Uterus (tissue), 4 donors: ENCODE data around the gene PRIM2. TPM values are rescaled to one million over a fixed set of nuclear protein-coding genes. Genes with fewer than 3 reads are reported as not detected.
"Not testable (repeated sequence)": the region's sequence is repeated elsewhere in the genome, so short reads cannot be mapped to it uniquely, and the experiment has no call there.

Experiments
- DNase-seq, 2 donors: peaks; one replicate each; pipeline ENCODE4 v3.0.0-alpha.2; 2019 to 2020
- H3K27ac ChIP-seq, 2 donors: fragments of 200-600 bp; sonication (generic); 1 replicate in 1 of 2; 2 replicates in 1 of 2; pipeline ENCODE4 v1.5.1; 2016 to 2018
- H3K27me3 ChIP-seq, 2 donors: fragments of 200-600 bp; sonication (generic); one replicate each; pipeline ENCODE4 v1.5.1; 2018 to 2019; ENCODE audit warnings: control low read depth in 1 of 2
- H3K36me3 ChIP-seq, 2 donors: fragments of 200-600 bp; sonication (generic); one replicate each; pipeline ENCODE4 v1.5.1; 2019; ENCODE audit warnings: control low read depth in 1 of 2
- H3K4me1 ChIP-seq, 2 donors: fragments of 200-600 bp; sonication (generic); one replicate each; pipeline ENCODE4 v1.5.1; 2018 to 2019; ENCODE audit warnings: control low read depth in 1 of 2
- H3K4me3 ChIP-seq, 2 donors: fragments of 200-600 bp; sonication (generic); 1 replicate in 1 of 2; 2 replicates in 1 of 2; pipeline ENCODE4 v1.5.1; 2018 to 2019; ENCODE audit warnings: mild to moderate bottlenecking in 1 of 2
- H3K9me3 ChIP-seq, 2 donors: fragments of 200-600 bp; sonication (generic); one replicate each; pipeline ENCODE4 v1.5.1; 2019; ENCODE audit warnings: control low read depth in 1 of 2
- CTCF ChIP-seq, 4 experiments: fragments of 200-600 bp in 2 of 4; fragments of 450-650 bp in 2 of 4; sonication (generic) in 2 of 4; IDR thresholded peaks; one replicate each; pipeline ENCODE4 v1.5.1; 2016 to 2019; ENCODE audit warnings: antibody characterized with exemption in 4 of 4, mild to moderate bottlenecking in 2 of 4, moderate library complexity in 1 of 4
- POLR2A ChIP-seq, 2 donors: fragments of 450-650 bp; IDR thresholded peaks; one replicate each; pipeline ENCODE4 v1.6.1; 2016; ENCODE audit warnings: antibody characterized with exemption in 2 of 2, mild to moderate bottlenecking in 1 of 2, moderate library complexity in 1 of 2
- intact Hi-C: fragments of 100-400 bp; cut with DNase I; formaldehyde crosslinking; loops from one replicate; pipeline ENCODE4 v1.15.1; 2023; ENCODE audit warnings: low total_unique reads
- total RNA-seq, 4 donors: library from RNA; depleted of rRNA in 3 of 4; stranded (reverse); fragments of >200 nt in 3 of 4; gene quantifications; one replicate each; pipeline versions ENCODE4 v1.1.0 to v1.2.4, GENCODE V29; 2014 to 2023
- donor health status: DM: yes; HTN: yes; CAD: no.

The PRIM2 gene
- total RNA-seq, 4 donors from 2014 or later = 2.4 to 46.9 (median 23.1) TPM

- no peak for DNase-seq
- TF ChIP-seq CTCF (IDR thresholded peaks at IDR 0.05) (no peak), POLR2A (IDR thresholded peaks at IDR 0.05) (no peak)
- Histone ChIP-seq H3K9me3 (no peaks in the 10 kb centered on the region), H3K4me3 (no peak overlapping the region), H3K27ac (peak overlapping the region in 1 of 2 donors; percentile 55), H3K27me3 (no peaks in the 10 kb centered on the region), H3K4me1 (no peaks in the 10 kb centered on the region), H3K36me3 (no peaks in the 10 kb centered on the region)
- intact Hi-C loops = no loop called here
Measured at GRCh38 chr6:57278570-57278969, 38.9 kb upstream of the PRIM2 start.

DNA sequence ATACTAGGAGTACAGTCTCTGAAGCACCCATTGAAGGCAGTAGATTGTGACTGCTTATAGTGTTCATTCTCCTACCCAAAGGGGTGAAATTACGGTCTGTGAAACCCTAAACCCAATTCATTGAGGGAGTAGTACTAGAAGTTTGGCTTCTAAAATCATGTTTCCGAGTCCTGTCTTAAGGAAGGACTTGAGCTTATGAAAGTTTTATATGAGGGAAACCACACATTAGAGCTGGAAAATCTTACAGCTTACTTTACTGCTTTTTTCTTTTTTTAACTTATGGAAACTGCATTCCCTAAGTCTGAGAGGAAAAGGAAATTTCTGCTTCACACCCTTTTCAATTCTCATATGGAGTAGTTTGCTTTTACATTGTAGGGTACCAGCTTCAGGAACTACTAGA is 38.4 kb upstream of the PRIM2 start:
- no peak for TF ChIP-seq CTCF (IDR thresholded peaks at IDR 0.05)
- TF ChIP-seq POLR2A (IDR thresholded peaks at IDR 0.05) = no peak

DNA sequence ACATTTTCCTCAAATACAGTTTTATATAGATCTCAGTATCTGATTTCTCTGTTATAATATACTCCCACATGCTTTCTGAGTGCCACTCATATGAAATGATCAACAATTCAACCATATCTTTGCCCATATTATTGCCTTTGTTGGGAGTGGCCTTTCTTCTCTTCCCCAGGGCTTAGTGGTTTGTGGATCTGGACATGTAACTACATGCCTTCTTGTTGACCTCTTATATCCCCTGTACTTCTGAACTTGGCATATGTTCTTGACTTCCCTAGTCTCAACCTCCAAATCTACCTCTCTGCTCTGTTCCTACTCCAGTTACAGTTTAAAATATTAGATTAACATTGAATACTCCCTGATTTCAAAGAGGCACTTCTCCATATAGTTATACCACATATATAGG is 34.3 kb upstream of the PRIM2 start:
- TF ChIP-seq CTCF (IDR thresholded peaks at IDR 0.05) = no peak
- no peak for TF ChIP-seq POLR2A (IDR thresholded peaks at IDR 0.05)
- Histone ChIP-seq H3K4me1 (no peaks in the 10 kb centered on the region), H3K27me3 (no peaks in the 10 kb centered on the region), H3K27ac (peak overlapping the region; percentile 66 to 82), H3K4me3 (no peak overlapping the region), H3K9me3 (no peaks in the 10 kb centered on the region), H3K36me3 (no peaks in the 10 kb centered on the region)
- no peak for DNase-seq
- intact Hi-C loops = no loop called here

More for the DNA sequence above, 38.4 kb upstream of the PRIM2 start:
- peak overlapping the region in 1 of 2 donors; percentile 55 for H3K27ac ChIP-seq
- no peaks in the 10 kb centered on the region for H3K27me3 ChIP-seq
- no peak for DNase-seq
- no peaks in the 10 kb centered on the region for H3K4me1 ChIP-seq
- H3K9me3 ChIP-seq = no peaks in the 10 kb centered on the region
- intact Hi-C loops = no loop called here
- no peaks in the 10 kb centered on the region for H3K36me3 ChIP-seq
- no peak overlapping the region for H3K4me3 ChIP-seq

- H3K4me1 ChIP-seq = no peaks in the 10 kb centered on the region
- H3K36me3 ChIP-seq = no peaks in the 10 kb centered on the region
- peak overlapping the region; percentile 66 to 82 for H3K27ac ChIP-seq
- no peaks in the 10 kb centered on the region for H3K9me3 ChIP-seq
- peak in 1 of 2 donors; percentile 41 for DNase-seq
- intact Hi-C loops = no loop called here
- no peak overlapping the region for H3K4me3 ChIP-seq
- no peaks in the 10 kb centered on the region for H3K27me3 ChIP-seq
- no peak for TF ChIP-seq POLR2A (IDR thresholded peaks at IDR 0.05)
- no peak for TF ChIP-seq CTCF (IDR thresholded peaks at IDR 0.05)
Measured at GRCh38 chr6:57283911-57284455, 33.4 kb upstream of the PRIM2 start.

DNA sequence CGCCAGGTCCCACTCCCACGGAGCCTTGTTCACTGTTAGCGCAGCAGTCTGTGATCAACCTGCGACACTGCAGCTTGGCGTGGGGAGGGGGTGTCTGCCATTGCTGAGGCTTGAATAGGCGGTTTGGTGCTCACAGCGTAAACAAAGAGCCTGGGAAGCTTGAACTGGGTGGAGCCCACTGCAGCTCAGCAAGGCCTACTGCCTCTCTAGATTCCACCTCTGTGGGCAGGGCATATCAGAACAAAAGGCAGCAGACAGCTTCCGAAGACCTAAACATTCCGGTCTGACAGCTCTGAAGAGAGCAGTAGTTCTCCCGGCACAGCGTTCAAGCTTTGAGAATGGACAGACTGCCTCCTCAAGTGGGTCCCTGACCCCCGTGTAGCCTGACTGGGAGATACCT is 29.3 kb upstream of the PRIM2 start:
- H3K9me3 ChIP-seq, H3K4me1 ChIP-seq, H3K27ac ChIP-seq, DNase-seq, H3K27me3 ChIP-seq, H3K36me3 ChIP-seq, H3K4me3 ChIP-seq, intact Hi-C loops: not testable (repeated sequence)

GRCh38 chr6:57293472-57293871 is 24.0 kb upstream of the PRIM2 start:
- intact Hi-C loops, H3K4me3 ChIP-seq, H3K27me3 ChIP-seq, H3K9me3 ChIP-seq, H3K4me1 ChIP-seq, H3K27ac ChIP-seq, H3K36me3 ChIP-seq, DNase-seq: not testable (repeated sequence)
